HFF-Myc (cell line): ENCODE data around the gene ANAPC2.

Experiments used
- DNase-seq: peaks from one replicate; pipeline ENCODE4 v3.0.0-alpha.2; 2011; ENCODE audit warnings: low read depth; ENCODE audit errors: extremely low read depth
- H3K4me3 ChIP-seq: replicated peaks from 2 replicates; pipeline ENCODE4 v1.5.1; 2011; ENCODE audit warnings: low read depth, mild to moderate bottlenecking, control low read depth, low read length
- CTCF ChIP-seq: IDR thresholded peaks from 2 replicates; pipeline ENCODE4 v1.5.1; 2012; ENCODE audit warnings: mild to moderate bottlenecking, low read depth, low read length, control low read depth; ENCODE audit errors: missing control alignments

The ANAPC2 gene

DNA sequence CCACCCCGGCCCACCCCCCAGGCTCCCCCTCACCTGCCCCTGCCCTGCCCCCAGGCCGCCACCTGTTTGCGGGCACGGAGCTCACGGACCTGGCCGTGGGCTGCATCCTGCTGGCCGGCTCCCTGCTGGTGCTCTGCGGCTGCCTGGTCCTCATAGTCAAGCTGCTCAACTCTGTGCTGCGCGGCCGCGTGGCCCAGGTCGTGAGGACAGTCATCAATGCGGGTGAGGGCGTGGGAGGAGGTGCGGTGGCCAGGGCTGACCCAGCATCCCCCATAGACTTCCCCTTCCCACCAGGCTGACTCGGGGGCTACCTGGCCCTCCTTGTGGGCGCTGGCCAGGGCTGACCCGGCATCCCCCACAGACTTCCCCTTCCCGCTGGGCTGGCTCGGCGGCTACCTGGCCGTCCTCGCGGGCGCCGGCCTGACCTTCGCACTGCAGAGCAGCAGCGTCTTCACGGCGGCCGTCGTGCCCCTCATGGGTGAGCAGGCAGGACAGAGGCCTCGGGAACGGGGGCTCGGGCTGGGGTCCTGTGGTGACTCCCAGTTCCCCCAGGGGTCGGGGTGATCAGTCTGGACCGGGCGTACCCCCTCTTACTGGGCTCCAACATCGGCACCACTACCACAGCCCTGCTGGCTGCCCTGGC, 45.8 kb upstream of the ANAPC2 start:
- no peak for DNase-seq
- H3K4me3 ChIP-seq, result no peak overlapping the region
- no peak for TF ChIP-seq CTCF

DNA sequence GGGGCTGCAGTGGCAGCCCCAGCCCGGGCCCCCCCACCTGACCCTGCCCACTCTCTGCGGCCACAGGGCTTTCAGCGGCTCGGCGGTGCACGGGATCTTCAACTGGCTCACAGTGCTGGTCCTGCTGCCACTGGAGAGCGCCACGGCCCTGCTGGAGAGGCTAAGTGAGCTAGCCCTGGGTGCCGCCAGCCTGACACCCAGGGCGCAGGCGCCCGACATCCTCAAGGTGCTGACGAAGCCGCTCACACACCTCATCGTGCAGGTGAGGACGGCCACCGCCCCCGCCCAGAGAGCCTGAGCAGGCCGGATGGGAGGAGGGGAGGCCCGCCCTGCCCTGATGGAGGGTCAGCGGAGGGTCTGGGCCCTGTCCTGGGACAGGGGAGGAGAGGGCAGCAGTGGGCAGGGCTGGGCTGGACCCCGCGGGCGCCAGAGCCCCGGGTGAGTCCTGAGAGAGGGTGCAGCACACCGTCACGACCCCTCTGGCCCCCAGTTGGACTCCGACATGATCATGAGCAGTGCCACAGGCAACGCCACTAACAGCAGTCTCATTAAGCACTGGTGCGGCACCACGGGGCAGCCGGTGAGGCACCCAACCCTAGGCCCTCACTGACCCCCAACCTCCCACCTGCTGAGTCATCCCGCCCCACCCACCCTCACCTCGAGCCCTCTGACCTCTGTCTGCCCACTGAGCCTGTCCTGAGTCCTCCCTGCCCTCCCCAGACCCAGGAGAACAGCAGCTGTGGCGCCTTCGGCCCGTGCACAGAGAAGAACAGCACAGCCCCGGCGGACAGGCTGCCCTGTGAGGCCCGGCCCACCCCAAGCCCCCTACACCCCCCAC, 45.0 kb upstream of the ANAPC2 start:
- DNase-seq, result no peak
- no peak overlapping the region for H3K4me3 ChIP-seq
- no peak for TF ChIP-seq CTCF

GRCh38 chr9:137232510-137232909, 44.1 kb upstream of the ANAPC2 start:
- no peak overlapping the region for H3K4me3 ChIP-seq
- TF ChIP-seq CTCF, result no peak
- DNase-seq, result no peak

GRCh38 chr9:137232101-137232500, 43.7 kb upstream of the ANAPC2 start:
- no peak for TF ChIP-seq CTCF
- H3K4me3 ChIP-seq, result no peak overlapping the region
- DNase-seq, result no peak

GRCh38 chr9:137231372-137232039, 43.1 kb upstream of the ANAPC2 start:
- no peak for TF ChIP-seq CTCF
- no peak for DNase-seq

GRCh38 chr9:137230705-137231371, 42.5 kb upstream of the ANAPC2 start, which contains the start of gene SLC34A3:
Gene SLC34A3, plus strand, starts transcription at chr9:137230901. Its CDS starts 802 bp downstream, at chr9:137231703.
- no peak for TF ChIP-seq CTCF
- no peak within 1 kb of the TSS for H3K4me3 ChIP-seq
- no peak for DNase-seq

More at GRCh38 chr9:137231372-137232039, 43.1 kb upstream of the ANAPC2 start:
- no peak overlapping the region for H3K4me3 ChIP-seq
